HFF-Myc (cell line): ENCODE results near the gene SLC44A1.

ENCODE experiments used
- DNase-seq: peaks from one replicate; pipeline ENCODE4 v3.0.0-alpha.2; 2011; ENCODE audit warnings: low read depth; ENCODE audit errors: extremely low read depth
- H3K4me3 ChIP-seq: replicated peaks from 2 replicates; pipeline ENCODE4 v1.5.1; 2011; ENCODE audit warnings: low read depth, mild to moderate bottlenecking, control low read depth, low read length
- CTCF ChIP-seq: IDR thresholded peaks from 2 replicates; pipeline ENCODE4 v1.5.1; 2012; ENCODE audit warnings: mild to moderate bottlenecking, low read depth, low read length, control low read depth; ENCODE audit errors: missing control alignments

SLC44A1 gene

GRCh38 chr9:105419816-105420597 is 175.6 kb downstream of the SLC44A1 start:
- TF ChIP-seq CTCF, result no peak
- no peak overlapping the region for H3K4me3 ChIP-seq
- DNase-seq, result no peak

GRCh38 chr9:105421154-105421553 is 176.7 kb downstream of the SLC44A1 start:
- TF ChIP-seq CTCF, result no peak
- no peak for DNase-seq
- H3K4me3 ChIP-seq, result no peak overlapping the region

- no peak for TF ChIP-seq CTCF
- no peak for DNase-seq
Observed at GRCh38 chr9:105421864-105422263, 177.4 kb downstream of the SLC44A1 start.

GRCh38 chr9:105425816-105426433 is 181.5 kb downstream of the SLC44A1 start:
- no peak for DNase-seq

More at GRCh38 chr9:105421864-105422263, 177.4 kb downstream of the SLC44A1 start:
- H3K4me3 ChIP-seq, result no peak overlapping the region

GRCh38 chr9:105426657-105427056 is 182.2 kb downstream of the SLC44A1 start:
- no peak for TF ChIP-seq CTCF
- H3K4me3 ChIP-seq, result no peak overlapping the region
- no peak for DNase-seq

More at GRCh38 chr9:105425816-105426433, 181.5 kb downstream of the SLC44A1 start:
- H3K4me3 ChIP-seq, result no peak overlapping the region
- TF ChIP-seq CTCF, result peak; percentile 40

- TF ChIP-seq CTCF, result no peak
Observed at GRCh38 chr9:105431424-105432246, 187.2 kb downstream of the SLC44A1 start.

More at GRCh38 chr9:105431424-105432246, 187.2 kb downstream of the SLC44A1 start:
- H3K4me3 ChIP-seq, result no peak overlapping the region
- DNase-seq, result no peak
